ENCODE measurements around the gene NBEAL2. TPM values are rescaled to one million over a fixed set of nuclear protein-coding genes. Genes with fewer than 3 reads are reported as not detected.

Gene NBEAL2, protein sequence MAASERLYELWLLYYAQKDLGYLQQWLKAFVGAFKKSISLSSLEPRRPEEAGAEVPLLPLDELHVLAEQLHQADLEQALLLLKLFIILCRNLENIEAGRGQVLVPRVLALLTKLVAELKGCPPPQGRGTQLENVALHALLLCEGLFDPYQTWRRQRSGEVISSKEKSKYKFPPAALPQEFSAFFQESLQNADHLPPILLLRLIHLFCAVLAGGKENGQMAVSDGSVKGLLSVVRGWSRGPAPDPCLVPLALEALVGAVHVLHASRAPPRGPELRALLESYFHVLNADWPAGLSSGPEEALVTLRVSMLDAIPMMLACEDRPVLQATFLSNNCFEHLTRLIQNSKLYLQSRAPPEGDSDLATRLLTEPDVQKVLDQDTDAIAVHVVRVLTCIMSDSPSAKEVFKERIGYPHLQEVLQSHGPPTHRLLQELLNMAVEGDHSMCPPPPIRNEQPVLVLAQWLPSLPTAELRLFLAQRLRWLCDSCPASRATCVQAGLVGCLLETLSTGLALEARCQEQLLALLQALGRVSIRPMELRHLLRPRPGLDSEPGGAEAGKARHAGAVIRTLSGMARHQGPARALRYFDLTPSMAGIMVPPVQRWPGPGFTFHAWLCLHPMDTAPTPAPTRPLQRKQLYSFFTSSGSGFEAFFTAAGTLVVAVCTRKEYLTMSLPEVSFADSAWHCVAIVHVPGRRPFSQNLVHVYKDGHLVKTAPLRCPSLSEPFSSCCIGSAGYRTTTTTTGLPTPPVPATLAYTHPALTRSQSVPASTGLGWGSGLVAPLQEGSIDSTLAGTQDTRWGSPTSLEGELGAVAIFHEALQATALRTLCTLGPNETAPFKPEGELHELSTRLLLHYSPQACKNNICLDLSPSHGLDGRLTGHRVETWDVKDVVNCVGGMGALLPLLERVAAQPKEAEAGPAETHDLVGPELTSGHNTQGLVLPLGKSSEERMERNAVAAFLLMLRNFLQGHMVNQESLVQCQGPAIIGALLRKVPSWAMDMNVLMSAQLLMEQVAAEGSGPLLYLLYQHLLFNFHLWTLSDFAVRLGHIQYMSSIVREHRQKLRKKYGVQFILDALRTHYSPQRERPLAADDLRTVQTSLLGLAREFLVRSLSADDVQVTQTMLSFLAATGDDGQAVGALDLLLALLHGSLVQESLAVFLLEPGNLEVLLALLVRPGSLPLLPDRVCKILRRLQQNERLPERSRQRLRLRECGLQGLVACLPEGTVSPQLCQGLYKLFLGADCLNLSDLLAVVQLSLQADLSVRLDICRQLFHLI (N-terminal part only)
- total RNA-seq = 62.7 TPM

DNA sequence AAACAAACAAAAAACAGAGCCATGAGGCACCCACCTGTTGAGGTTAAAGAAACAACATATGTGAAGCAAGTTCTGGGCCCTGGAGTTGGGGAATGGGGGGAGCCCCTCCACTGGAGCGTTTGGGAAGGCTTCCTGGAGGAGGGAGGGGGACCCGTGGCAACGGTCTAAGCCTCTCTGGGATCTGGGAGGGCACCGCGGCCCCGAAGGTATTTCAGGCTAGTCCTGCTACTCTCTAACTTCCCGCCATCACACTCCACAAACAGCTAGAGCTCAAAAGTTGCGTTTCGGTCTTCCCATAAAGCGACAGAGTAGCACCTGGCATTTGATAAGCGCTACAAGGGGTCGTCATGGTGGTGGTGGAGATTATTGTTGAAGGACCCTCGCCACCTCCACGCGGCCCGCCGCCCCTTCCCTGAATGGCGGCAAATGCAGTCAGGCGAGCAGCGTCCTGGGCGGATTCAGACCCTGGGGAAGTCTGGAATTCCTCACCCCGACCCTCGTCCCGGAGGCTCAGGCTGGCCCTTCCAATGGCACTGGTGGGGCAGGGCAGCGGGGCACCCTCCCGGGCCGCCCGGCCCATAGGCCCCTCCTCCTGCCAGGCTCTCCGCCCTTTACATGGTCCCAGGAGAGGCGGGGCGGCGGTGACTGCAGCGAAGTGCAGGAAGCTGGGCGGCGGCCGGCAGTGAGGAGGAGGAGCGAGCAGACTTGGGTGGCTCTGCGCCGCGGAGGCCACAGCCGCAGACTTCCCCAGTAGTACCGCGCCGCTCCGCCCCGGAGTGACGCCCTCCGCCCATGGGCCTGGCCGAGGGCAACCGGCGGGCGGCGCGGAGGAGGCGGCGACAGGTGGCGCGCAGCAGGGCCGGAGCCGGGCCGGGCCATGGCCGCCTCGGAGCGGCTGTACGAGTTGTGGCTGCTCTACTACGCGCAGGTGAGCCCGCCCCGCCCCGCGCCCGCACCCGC is at the start of gene NBEAL2:
Gene NBEAL2 (plus strand): TSS at position 682 of the 960 bp plus-strand sequence. CDS start 196 bp downstream, at position 878.
- H3K9me3 ChIP-seq (ENCODE audit: low read depth, low read length) = no peaks in the 10 kb centered on the region
- H3K4me3 ChIP-seq (ENCODE audit: low read length) = peak within 1 kb of the TSS; percentile 59
- H3K4me1 ChIP-seq (ENCODE audit: insufficient read depth, low read length) = peaks cover 86% of the 10 kb centered on the region
- H3K27me3 ChIP-seq (ENCODE audit: insufficient read depth, low read length) = no peaks in the 10 kb centered on the region

- Histone ChIP-seq H3K4me3 (ENCODE audit: low read length) (no peak overlapping the region), H3K9me3 (ENCODE audit: low read depth, low read length) (no peaks in the 10 kb centered on the region), H3K27me3 (ENCODE audit: insufficient read depth, low read length) (no peaks in the 10 kb centered on the region), H3K4me1 (ENCODE audit: insufficient read depth, low read length) (peaks cover 100% of the 10 kb centered on the region)
Measured at GRCh38 chr3:46930166-46930944, 49.1 kb upstream of the NBEAL2 start.

GRCh38 chr3:46930945-46931403 is 48.5 kb upstream of the NBEAL2 start:
- Histone ChIP-seq H3K4me1 (ENCODE audit: insufficient read depth, low read length) (peaks cover 100% of the 10 kb centered on the region), H3K27me3 (ENCODE audit: insufficient read depth, low read length) (no peaks in the 10 kb centered on the region), H3K4me3 (ENCODE audit: low read length) (no peak overlapping the region), H3K9me3 (ENCODE audit: low read depth, low read length) (no peaks in the 10 kb centered on the region)

DNA sequence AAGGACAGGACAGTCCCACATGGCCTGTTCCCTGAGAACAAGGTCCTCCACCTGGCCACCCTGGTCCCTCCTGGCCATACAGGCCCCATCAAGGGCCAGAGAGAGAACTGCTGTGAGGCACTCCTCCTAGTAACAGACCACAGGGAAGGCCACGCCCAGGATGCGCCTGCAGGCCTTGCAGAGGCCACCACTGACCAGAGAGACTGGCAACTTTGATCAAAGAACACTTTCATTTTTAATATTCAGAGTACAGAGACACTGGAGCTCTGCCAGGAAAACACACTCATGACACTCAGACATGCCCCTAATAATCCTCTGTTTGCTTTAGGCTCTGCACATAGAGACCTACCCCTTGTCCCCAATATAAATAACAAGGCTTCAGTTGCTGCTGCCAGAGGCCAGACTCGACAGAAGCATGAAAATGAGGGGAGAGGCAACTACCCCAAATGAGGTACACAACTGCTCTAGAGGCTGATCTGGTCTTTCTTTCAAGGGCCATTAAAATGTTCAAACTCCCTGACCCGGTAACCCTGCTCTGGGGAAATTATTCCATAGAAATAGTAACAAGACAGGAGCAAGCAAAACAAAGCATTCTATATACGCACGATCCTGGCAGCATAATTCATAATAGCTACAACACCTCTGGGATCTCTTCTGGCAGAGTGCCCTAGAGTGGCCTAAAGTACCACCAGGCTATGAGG is 47.7 kb upstream of the NBEAL2 start:
- peaks cover 100% of the 10 kb centered on the region for H3K4me1 ChIP-seq (ENCODE audit: insufficient read depth, low read length)
- no peaks in the 10 kb centered on the region for H3K27me3 ChIP-seq (ENCODE audit: insufficient read depth, low read length)
- H3K9me3 ChIP-seq (ENCODE audit: low read depth, low read length) = no peaks in the 10 kb centered on the region
- no peak overlapping the region for H3K4me3 ChIP-seq (ENCODE audit: low read length)

- Histone ChIP-seq H3K27me3 (ENCODE audit: insufficient read depth, low read length) (no peaks in the 10 kb centered on the region), H3K4me3 (ENCODE audit: low read length) (no peak overlapping the region), H3K4me1 (ENCODE audit: insufficient read depth, low read length) (peaks cover 100% of the 10 kb centered on the region), H3K9me3 (ENCODE audit: low read depth, low read length) (no peaks in the 10 kb centered on the region)
Measured at GRCh38 chr3:46932455-46933225, 46.8 kb upstream of the NBEAL2 start.

- H3K27me3 ChIP-seq (ENCODE audit: insufficient read depth, low read length) = no peaks in the 10 kb centered on the region
- H3K9me3 ChIP-seq (ENCODE audit: low read depth, low read length) = no peaks in the 10 kb centered on the region
- peaks cover 100% of the 10 kb centered on the region for H3K4me1 ChIP-seq (ENCODE audit: insufficient read depth, low read length)
- H3K4me3 ChIP-seq (ENCODE audit: low read length) = no peak overlapping the region
Measured at GRCh38 chr3:46933261-46933660, 46.2 kb upstream of the NBEAL2 start.

DNA sequence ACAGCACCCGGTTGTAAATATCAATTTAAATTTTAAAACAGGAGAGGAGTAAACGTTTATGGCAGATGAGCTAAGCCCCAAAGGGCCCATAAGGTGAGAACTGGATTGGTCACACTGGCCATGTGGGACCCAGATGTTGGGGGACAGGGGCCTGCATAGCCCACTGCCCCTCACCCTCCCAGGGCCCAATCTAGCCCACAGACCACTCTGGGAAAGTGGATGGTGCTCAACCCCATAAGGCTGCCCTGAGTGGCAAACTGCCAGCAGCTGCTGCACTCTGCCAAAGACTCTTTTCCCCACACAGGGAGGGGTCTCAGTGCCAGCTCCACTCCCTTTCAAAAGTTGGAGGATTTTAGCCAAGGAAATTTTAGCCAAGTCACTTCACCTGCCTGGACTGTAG is 45.4 kb upstream of the NBEAL2 start:
- Histone ChIP-seq H3K27me3 (ENCODE audit: insufficient read depth, low read length) (no peaks in the 10 kb centered on the region), H3K9me3 (ENCODE audit: low read depth, low read length) (no peaks in the 10 kb centered on the region), H3K4me1 (ENCODE audit: insufficient read depth, low read length) (peaks cover 100% of the 10 kb centered on the region), H3K4me3 (ENCODE audit: low read length) (no peak overlapping the region)

- Histone ChIP-seq H3K4me3 (ENCODE audit: low read length) (no peak overlapping the region), H3K4me1 (ENCODE audit: insufficient read depth, low read length) (peaks cover 100% of the 10 kb centered on the region), H3K9me3 (ENCODE audit: low read depth, low read length) (no peaks in the 10 kb centered on the region), H3K27me3 (ENCODE audit: insufficient read depth, low read length) (no peaks in the 10 kb centered on the region)
Measured at GRCh38 chr3:46934498-46935167, 44.8 kb upstream of the NBEAL2 start.

DNA sequence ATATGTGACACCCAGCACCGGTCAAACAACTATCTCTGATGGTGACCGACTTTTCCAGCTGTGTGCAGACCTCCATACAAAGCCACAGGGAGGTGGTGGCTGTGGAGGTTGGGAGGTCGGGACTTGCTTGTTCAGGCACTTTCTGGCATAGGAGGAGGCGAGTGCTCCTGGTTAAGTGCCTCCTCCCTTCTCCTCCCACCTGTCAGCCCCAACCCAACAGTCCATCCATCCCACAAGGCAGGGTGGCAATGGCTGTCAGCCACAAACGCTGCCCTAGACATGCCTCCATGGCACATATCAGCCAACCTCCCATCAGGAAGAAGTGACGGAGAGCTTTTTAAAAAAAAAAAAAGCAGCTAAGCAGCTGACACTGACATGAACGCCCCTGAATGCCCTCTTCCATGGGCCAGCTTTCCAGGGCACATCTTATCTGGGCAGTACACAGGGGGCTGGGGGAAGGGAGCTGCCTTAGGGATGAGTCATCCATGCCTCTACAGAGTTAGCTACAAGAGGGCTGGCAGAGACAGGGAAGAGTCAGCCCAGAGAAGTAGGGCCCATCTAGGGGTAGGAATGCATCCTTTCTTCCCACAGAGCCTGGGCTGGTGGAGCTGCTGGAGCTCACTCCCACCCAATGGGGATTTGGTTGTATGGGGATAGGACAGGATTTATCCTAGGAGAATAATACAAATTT is 44.2 kb upstream of the NBEAL2 start:
- Histone ChIP-seq H3K4me3 (ENCODE audit: low read length) (no peak overlapping the region), H3K4me1 (ENCODE audit: insufficient read depth, low read length) (peaks cover 100% of the 10 kb centered on the region), H3K27me3 (ENCODE audit: insufficient read depth, low read length) (no peaks in the 10 kb centered on the region), H3K9me3 (ENCODE audit: low read depth, low read length) (no peaks in the 10 kb centered on the region)

DNA sequence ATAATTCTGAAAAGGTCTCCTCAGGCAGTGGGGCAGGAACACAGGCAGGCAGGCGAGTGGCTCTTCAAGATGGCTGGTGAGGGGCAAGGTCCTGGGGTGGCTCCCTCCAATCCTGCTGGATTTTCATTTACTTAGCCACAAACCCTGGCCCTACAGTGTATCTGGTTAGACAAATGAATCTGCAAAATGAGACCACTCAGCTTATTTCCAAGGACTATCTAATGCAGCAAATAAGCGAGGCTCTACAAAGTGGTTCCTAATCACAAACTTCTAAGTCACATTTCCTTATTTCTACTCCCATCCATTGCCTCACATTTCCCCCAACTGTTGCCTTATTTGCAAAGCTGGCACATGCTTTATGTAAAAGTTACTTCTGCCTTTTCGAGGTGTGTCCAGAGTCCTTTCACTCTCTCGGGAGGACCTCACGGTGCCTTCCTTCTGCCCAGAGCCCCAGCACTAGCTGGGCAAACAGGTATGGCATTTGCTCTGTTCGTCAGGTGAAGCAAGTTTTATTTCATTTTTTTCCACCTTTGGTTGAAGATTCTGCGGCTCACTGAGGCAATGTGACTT is 43.4 kb upstream of the NBEAL2 start:
- Histone ChIP-seq H3K4me3 (ENCODE audit: low read length) (no peak overlapping the region), H3K27me3 (ENCODE audit: insufficient read depth, low read length) (no peaks in the 10 kb centered on the region), H3K9me3 (ENCODE audit: low read depth, low read length) (no peaks in the 10 kb centered on the region), H3K4me1 (ENCODE audit: insufficient read depth, low read length) (peaks cover 100% of the 10 kb centered on the region)

- peaks cover 93% of the 10 kb centered on the region for H3K4me1 ChIP-seq (ENCODE audit: insufficient read depth, low read length)
- no peaks in the 10 kb centered on the region for H3K9me3 ChIP-seq (ENCODE audit: low read depth, low read length)
- H3K4me3 ChIP-seq (ENCODE audit: low read length) = no peak overlapping the region
- no peaks in the 10 kb centered on the region for H3K27me3 ChIP-seq (ENCODE audit: insufficient read depth, low read length)
Measured at GRCh38 chr3:46936733-46937250, 42.7 kb upstream of the NBEAL2 start.
